ENCODE results near the gene RAB13. TPM values are rescaled to one million over a fixed set of nuclear protein-coding genes. Genes with fewer than 3 reads are reported as not detected.

Gene RAB13
- total and polyA plus RNA-seq, 2 of the 13 experiments (the other 11 are each of a cell fraction or from before 2014, with no cell fraction given), result 15.9 to 24.7 TPM

DNA sequence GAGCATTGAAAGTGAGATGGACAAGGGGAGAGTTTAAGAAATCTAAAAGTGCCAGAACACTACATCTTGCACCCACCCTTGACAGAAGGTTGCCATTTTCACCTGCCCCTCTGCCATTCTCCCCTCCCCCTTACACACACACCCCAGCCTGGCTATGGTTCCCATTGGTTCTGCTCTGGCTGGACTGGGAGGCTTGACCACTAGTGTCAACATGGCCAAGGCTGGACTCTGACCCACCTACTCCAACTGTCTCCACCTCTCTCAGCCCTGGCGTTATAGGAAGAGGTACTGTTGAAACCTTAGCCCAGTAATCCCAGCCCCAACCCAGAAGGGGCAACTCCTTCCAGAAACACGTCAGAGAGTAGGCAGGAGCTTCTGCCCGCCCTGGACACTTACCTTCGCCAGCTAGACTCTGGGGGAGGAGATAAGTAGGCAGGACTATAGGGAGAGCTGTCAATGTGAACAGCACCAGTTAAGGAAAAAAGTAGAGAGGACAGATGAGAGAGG lies 32.2 kb downstream of the RAB13 start (continued):
- TF ChIP-seq, protein P1, sequence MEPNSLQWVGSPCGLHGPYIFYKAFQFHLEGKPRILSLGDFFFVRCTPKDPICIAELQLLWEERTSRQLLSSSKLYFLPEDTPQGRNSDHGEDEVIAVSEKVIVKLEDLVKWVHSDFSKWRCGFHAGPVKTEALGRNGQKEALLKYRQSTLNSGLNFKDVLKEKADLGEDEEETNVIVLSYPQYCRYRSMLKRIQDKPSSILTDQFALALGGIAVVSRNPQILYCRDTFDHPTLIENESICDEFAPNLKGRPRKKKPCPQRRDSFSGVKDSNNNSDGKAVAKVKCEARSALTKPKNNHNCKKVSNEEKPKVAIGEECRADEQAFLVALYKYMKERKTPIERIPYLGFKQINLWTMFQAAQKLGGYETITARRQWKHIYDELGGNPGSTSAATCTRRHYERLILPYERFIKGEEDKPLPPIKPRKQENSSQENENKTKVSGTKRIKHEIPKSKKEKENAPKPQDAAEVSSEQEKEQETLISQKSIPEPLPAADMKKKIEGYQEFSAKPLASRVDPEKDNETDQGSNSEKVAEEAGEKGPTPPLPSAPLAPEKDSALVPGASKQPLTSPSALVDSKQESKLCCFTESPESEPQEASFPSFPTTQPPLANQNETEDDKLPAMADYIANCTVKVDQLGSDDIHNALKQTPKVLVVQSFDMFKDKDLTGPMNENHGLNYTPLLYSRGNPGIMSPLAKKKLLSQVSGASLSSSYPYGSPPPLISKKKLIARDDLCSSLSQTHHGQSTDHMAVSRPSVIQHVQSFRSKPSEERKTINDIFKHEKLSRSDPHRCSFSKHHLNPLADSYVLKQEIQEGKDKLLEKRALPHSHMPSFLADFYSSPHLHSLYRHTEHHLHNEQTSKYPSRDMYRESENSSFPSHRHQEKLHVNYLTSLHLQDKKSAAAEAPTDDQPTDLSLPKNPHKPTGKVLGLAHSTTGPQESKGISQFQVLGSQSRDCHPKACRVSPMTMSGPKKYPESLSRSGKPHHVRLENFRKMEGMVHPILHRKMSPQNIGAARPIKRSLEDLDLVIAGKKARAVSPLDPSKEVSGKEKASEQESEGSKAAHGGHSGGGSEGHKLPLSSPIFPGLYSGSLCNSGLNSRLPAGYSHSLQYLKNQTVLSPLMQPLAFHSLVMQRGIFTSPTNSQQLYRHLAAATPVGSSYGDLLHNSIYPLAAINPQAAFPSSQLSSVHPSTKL (CRISPR knock-in tag; IDR thresholded peaks at IDR 0.05), result peak; percentile 66
- TF ChIP-seq, protein P2, sequence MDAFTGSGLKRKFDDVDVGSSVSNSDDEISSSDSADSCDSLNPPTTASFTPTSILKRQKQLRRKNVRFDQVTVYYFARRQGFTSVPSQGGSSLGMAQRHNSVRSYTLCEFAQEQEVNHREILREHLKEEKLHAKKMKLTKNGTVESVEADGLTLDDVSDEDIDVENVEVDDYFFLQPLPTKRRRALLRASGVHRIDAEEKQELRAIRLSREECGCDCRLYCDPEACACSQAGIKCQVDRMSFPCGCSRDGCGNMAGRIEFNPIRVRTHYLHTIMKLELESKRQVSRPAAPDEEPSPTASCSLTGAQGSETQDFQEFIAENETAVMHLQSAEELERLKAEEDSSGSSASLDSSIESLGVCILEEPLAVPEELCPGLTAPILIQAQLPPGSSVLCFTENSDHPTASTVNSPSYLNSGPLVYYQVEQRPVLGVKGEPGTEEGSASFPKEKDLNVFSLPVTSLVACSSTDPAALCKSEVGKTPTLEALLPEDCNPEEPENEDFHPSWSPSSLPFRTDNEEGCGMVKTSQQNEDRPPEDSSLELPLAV (CRISPR knock-in tag; conservative IDR thresholded peaks at IDR 0.05; ENCODE audit: low read depth), result no peak
- TF ChIP-seq KAT2B (IDR thresholded peaks at IDR 0.05; ENCODE audit: borderline replicate concordance, low read depth, low read length) (no peak), ZNF605 (CRISPR knock-in tag; IDR thresholded peaks at IDR 0.05) (0 out of 2 replicates have a peak, but pooled peaks have one; percentile 51), ZNF234 (CRISPR knock-in tag; conservative IDR thresholded peaks at IDR 0.05) (no peak), SPEN (CRISPR knock-in tag; IDR thresholded peaks at IDR 0.05; ENCODE audit: low read depth) (peak; percentile 55; the same call in 1 of the 2 replicates), SP5 (CRISPR knock-in tag; IDR thresholded peaks at IDR 0.05; ENCODE audit: borderline replicate concordance, low read depth) (peak; percentile 94), ZNF577 (CRISPR knock-in tag; IDR thresholded peaks at IDR 0.05; ENCODE audit: borderline replicate concordance, low read depth) (no peak), YY1 (IDR thresholded peaks at IDR 0.05; ENCODE audit: insufficient read depth, insufficient replicate concordance, low read depth, low read length) (peak; percentile 70), ATF7 (IDR thresholded peaks at IDR 0.05) (no peak), ATF7 (CRISPR knock-in tag; IDR thresholded peaks at IDR 0.05) (no peak), ZNF337 (CRISPR knock-in tag; IDR thresholded peaks at IDR 0.05; ENCODE audit: borderline replicate concordance, low read depth) (no peak), ZNF703 (CRISPR knock-in tag; IDR thresholded peaks at IDR 0.05; ENCODE audit: borderline replicate concordance) (no peak), KLF6 (CRISPR knock-in tag; IDR thresholded peaks at IDR 0.05) (no peak)
- TF ChIP-seq, protein P3, sequence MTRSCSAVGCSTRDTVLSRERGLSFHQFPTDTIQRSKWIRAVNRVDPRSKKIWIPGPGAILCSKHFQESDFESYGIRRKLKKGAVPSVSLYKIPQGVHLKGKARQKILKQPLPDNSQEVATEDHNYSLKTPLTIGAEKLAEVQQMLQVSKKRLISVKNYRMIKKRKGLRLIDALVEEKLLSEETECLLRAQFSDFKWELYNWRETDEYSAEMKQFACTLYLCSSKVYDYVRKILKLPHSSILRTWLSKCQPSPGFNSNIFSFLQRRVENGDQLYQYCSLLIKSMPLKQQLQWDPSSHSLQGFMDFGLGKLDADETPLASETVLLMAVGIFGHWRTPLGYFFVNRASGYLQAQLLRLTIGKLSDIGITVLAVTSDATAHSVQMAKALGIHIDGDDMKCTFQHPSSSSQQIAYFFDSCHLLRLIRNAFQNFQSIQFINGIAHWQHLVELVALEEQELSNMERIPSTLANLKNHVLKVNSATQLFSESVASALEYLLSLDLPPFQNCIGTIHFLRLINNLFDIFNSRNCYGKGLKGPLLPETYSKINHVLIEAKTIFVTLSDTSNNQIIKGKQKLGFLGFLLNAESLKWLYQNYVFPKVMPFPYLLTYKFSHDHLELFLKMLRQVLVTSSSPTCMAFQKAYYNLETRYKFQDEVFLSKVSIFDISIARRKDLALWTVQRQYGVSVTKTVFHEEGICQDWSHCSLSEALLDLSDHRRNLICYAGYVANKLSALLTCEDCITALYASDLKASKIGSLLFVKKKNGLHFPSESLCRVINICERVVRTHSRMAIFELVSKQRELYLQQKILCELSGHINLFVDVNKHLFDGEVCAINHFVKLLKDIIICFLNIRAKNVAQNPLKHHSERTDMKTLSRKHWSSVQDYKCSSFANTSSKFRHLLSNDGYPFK (CRISPR knock-in tag; IDR thresholded peaks at IDR 0.05; ENCODE audit: borderline replicate concordance), result peak; percentile 48; the same call in 1 of the 2 replicates
- TF ChIP-seq, protein P4, sequence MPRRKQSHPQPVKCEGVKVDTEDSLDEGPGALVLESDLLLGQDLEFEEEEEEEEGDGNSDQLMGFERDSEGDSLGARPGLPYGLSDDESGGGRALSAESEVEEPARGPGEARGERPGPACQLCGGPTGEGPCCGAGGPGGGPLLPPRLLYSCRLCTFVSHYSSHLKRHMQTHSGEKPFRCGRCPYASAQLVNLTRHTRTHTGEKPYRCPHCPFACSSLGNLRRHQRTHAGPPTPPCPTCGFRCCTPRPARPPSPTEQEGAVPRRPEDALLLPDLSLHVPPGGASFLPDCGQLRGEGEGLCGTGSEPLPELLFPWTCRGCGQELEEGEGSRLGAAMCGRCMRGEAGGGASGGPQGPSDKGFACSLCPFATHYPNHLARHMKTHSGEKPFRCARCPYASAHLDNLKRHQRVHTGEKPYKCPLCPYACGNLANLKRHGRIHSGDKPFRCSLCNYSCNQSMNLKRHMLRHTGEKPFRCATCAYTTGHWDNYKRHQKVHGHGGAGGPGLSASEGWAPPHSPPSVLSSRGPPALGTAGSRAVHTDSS (CRISPR knock-in tag; conservative IDR thresholded peaks at IDR 0.05), result no peak
- TF ChIP-seq, protein P5, sequence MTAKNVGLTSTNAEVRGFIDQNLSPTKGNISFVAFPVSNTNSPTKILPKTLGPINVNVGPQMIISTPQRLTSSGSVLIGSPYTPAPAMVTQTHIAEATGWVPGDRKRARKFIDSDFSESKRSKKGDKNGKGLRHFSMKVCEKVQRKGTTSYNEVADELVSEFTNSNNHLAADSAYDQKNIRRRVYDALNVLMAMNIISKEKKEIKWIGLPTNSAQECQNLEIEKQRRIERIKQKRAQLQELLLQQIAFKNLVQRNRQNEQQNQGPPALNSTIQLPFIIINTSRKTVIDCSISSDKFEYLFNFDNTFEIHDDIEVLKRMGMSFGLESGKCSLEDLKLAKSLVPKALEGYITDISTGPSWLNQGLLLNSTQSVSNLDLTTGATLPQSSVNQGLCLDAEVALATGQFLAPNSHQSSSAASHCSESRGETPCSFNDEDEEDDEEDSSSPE (CRISPR knock-in tag; IDR thresholded peaks at IDR 0.05), result peak; percentile 45; the same call in 1 of the 2 replicates
